Small intestine (tissue), 7 donors: Measurements from ENCODE around the gene CCER1. TPM values are rescaled to one million over a fixed set of nuclear protein-coding genes. Genes with fewer than 3 reads are reported as not detected.
"Not testable (repeated sequence)": the region's sequence is repeated elsewhere in the genome, so short reads cannot be mapped to it uniquely, and the experiment has no call there.

Source experiments
- DNase-seq, 2 donors: peaks; one replicate each; pipeline versions ENCODE4 v3.0.0 to v3.0.0-alpha.2; 2013
- FAIRE-seq: peaks from 2 replicates; lab custom pipeline; 2012; peaks lifted over from hg19 to GRCh38; lab: Jason Lieb, UNC
- H3K27ac ChIP-seq, 3 donors: one replicate each; pipeline ENCODE4 v1.5.1; 2013; ENCODE audit warnings: low read length in 2 of 3, mild to moderate bottlenecking in 2 of 3, control low read depth in 1 of 3, inconsistent platforms in 1 of 3, low read depth in 1 of 3, moderate library complexity in 1 of 3
- H3K27me3 ChIP-seq, 3 donors: one replicate each; pipeline ENCODE4 v1.6.1; 2013; ENCODE audit warnings: low read length in 3 of 3, inconsistent platforms in 1 of 3; ENCODE audit not compliant: control insufficient read depth in 3 of 3, insufficient read depth in 3 of 3
- H3K36me3 ChIP-seq, 3 donors: one replicate each; pipeline ENCODE4 v1.6.1; 2013; ENCODE audit warnings: low read length in 3 of 3, inconsistent platforms in 1 of 3, low read depth in 1 of 3, mild to moderate bottlenecking in 1 of 3, moderate library complexity in 1 of 3; ENCODE audit not compliant: control insufficient read depth in 3 of 3, insufficient read depth in 2 of 3
- H3K4me1 ChIP-seq, 3 donors: one replicate each; pipeline ENCODE4 v1.6.1; 2013; ENCODE audit warnings: low read length in 2 of 3, inconsistent platforms in 1 of 3, low read depth in 1 of 3, mild to moderate bottlenecking in 1 of 3, moderate library complexity in 1 of 3; ENCODE audit not compliant: control insufficient read depth in 3 of 3, insufficient read depth in 2 of 3
- H3K4me3 ChIP-seq, 3 donors: one replicate each; pipeline ENCODE4 v1.5.1; 2013; ENCODE audit warnings: low read length in 3 of 3, control low read depth in 1 of 3, inconsistent platforms in 1 of 3, low read depth in 1 of 3, mild to moderate bottlenecking in 1 of 3, moderate library complexity in 1 of 3
- H3K9me3 ChIP-seq, 2 donors: one replicate each; pipeline ENCODE4 v1.6.1; 2013; ENCODE audit warnings: low read depth in 1 of 2, low read length in 1 of 2; ENCODE audit not compliant: control insufficient read depth in 2 of 2, insufficient read depth in 1 of 2
- WGBS, 3 donors: extraction: QIAGEN DNeasy Blood & Tissue Kit; methylation state at CpG; one replicate each; pipeline ENCODE4 v1.1.7; 2013; 5-methylcytosine and 5-hydroxymethylcytosine counted together
- polyA plus RNA-seq, 4 donors: library from polyadenylated mRNA; stranded (reverse) in 3 of 4; unstranded in 1 of 4; fragments of 200-250 nt in 3 of 4; fragments of 120-200 nt in 1 of 4; gene quantifications; one replicate each; pipeline versions ENCODE4 v1.2.1 to v1.2.3, GENCODE V29; 2013
- donor health status: healthy with polysubstance abuse.
- donor health status: control.
- donor health status: control.
- donor health status: Bipolar disorder and iron deficiency.
- donor health status: healthy.

Gene CCER1
- polyA plus RNA-seq, 4 donors, result not detected

- Histone ChIP-seq H3K27ac (no peak overlapping the region), H3K27me3 (no peaks in the 10 kb centered on the region), H3K4me1 (no peaks in the 10 kb centered on the region), H3K4me3 (no peak overlapping the region), H3K36me3 (no peaks in the 10 kb centered on the region), H3K9me3 (peaks cover 0 to 3% of the 10 kb centered on the region in 2 donors)
- WGBS, 3 donors, result 85 to 91% (median 89%) methylated on average over 1 of the region's 1 CpG
- DNase-seq (no peak), FAIRE-seq (no peak)
These were observed 34.7 kb upstream of the CCER1 start for GRCh38 chr12:90989686-90990111.

- FAIRE-seq, result no peak
- no peaks in the 10 kb centered on the region for H3K27me3 ChIP-seq
- 76 to 94% (median 90%) methylated on average over 1 of the region's 1 CpG for WGBS, 3 donors
These were observed 32.5 kb upstream of the CCER1 start for GRCh38 chr12:90987520-90987919.

GRCh38 chr12:90987101-90987500, 32.1 kb upstream of the CCER1 start:
- Histone ChIP-seq H3K4me1 (no peaks in the 10 kb centered on the region), H3K4me3 (no peak overlapping the region), H3K9me3 (peaks cover 0 to 1% of the 10 kb centered on the region in 2 donors), H3K27ac (no peak overlapping the region), H3K36me3 (no peaks in the 10 kb centered on the region), H3K27me3 (no peaks in the 10 kb centered on the region)
- DNase-seq, result no peak
- WGBS, 3 donors, result 88 to 95% (median 93%) methylated on average over 1 of the region's 1 CpG
- no peak for FAIRE-seq

More at GRCh38 chr12:90987520-90987919, 32.5 kb upstream of the CCER1 start:
- H3K9me3 ChIP-seq, result peaks cover 0 to 3% of the 10 kb centered on the region in 2 donors
- no peaks in the 10 kb centered on the region for H3K4me1 ChIP-seq
- H3K36me3 ChIP-seq, result no peaks in the 10 kb centered on the region
- H3K27ac ChIP-seq, result no peak overlapping the region
- H3K4me3 ChIP-seq, result no peak overlapping the region
- DNase-seq, result no peak

GRCh38 chr12:90985331-90985730, 30.4 kb upstream of the CCER1 start:
- 53 to 80% (median 68%) methylated on average over 3 of the region's 3 CpGs for WGBS, 3 donors
- not testable (repeated sequence) for H3K4me1 ChIP-seq, FAIRE-seq

GRCh38 chr12:90984114-90984513, 29.1 kb upstream of the CCER1 start:
- H3K9me3 ChIP-seq, result no peaks in the 10 kb centered on the region
- H3K27ac ChIP-seq, result no peak overlapping the region
- H3K27me3 ChIP-seq, result no peaks in the 10 kb centered on the region
- no peaks in the 10 kb centered on the region for H3K36me3 ChIP-seq
- FAIRE-seq (no peak), DNase-seq (no peak)
- no peaks in the 10 kb centered on the region for H3K4me1 ChIP-seq
- 71 to 82% (median 73%) methylated on average over 3 of the region's 3 CpGs for WGBS, 3 donors
- no peak overlapping the region for H3K4me3 ChIP-seq

More at GRCh38 chr12:90985331-90985730, 30.4 kb upstream of the CCER1 start:
- not testable (repeated sequence) for H3K9me3 ChIP-seq, H3K4me3 ChIP-seq, DNase-seq, H3K36me3 ChIP-seq, H3K27ac ChIP-seq, H3K27me3 ChIP-seq

- 94 to 100% (median 100%) methylated on average over 1 of the region's 1 CpG for WGBS, 3 donors
- no peaks in the 10 kb centered on the region for H3K4me1 ChIP-seq
- no peak for FAIRE-seq
- no peak overlapping the region for H3K4me3 ChIP-seq
- H3K27ac ChIP-seq, result no peak overlapping the region
- H3K9me3 ChIP-seq, result no peaks in the 10 kb centered on the region
- H3K27me3 ChIP-seq, result no peaks in the 10 kb centered on the region
- H3K36me3 ChIP-seq, result no peaks in the 10 kb centered on the region
- no peak for DNase-seq
These were observed 27.2 kb upstream of the CCER1 start for GRCh38 chr12:90982170-90982569.

GRCh38 chr12:90979951-90980350, 25.0 kb upstream of the CCER1 start:
- Histone ChIP-seq H3K27me3 (no peaks in the 10 kb centered on the region), H3K27ac (no peak overlapping the region), H3K4me1 (no peaks in the 10 kb centered on the region), H3K4me3 (no peak overlapping the region), H3K9me3 (no peaks in the 10 kb centered on the region), H3K36me3 (no peaks in the 10 kb centered on the region)
- DNase-seq, result no peak
- no peak for FAIRE-seq
- 67 to 82% (median 79%) methylated on average over 3 of the region's 3 CpGs for WGBS, 3 donors

GRCh38 chr12:90979019-90979418, 24.0 kb upstream of the CCER1 start:
- Histone ChIP-seq H3K4me1 (no peaks in the 10 kb centered on the region), H3K27me3 (no peaks in the 10 kb centered on the region), H3K27ac (no peak overlapping the region), H3K9me3 (no peaks in the 10 kb centered on the region), H3K36me3 (no peaks in the 10 kb centered on the region), H3K4me3 (no peak overlapping the region)
- WGBS, 3 donors, result 83 to 87% (median 85%) methylated on average over 3 of the region's 3 CpGs
- no peak for FAIRE-seq
- DNase-seq, result no peak

- peak overlapping the region in 1 of 3 donors; percentile 32 for H3K27ac ChIP-seq
- DNase-seq (peak; percentile 37 to 53), FAIRE-seq (peak; percentile 68)
- H3K9me3 ChIP-seq, result no peaks in the 10 kb centered on the region
- WGBS, 3 donors, result 44 to 64% (median 59%) methylated on average over 1 of the region's 1 CpG
- H3K27me3 ChIP-seq, result no peaks in the 10 kb centered on the region
- no peaks in the 10 kb centered on the region for H3K36me3 ChIP-seq
- no peak overlapping the region for H3K4me3 ChIP-seq
- H3K4me1 ChIP-seq, result no peaks in the 10 kb centered on the region
These were observed 23.3 kb upstream of the CCER1 start for GRCh38 chr12:90978117-90978770.
